ENCODE measurements around the gene TNFSF12. TPM values are rescaled to one million over a fixed set of nuclear protein-coding genes. Genes with fewer than 3 reads are reported as not detected.

The TNFSF12 gene
- total and polyA plus RNA-seq, 12 donors: 3.3 to 134 (median 54.7) TPM

- Histone ChIP-seq H3K27ac (peak overlapping the region; percentile 75 to 97 (median 92)), H3K9me3 (replicated peaks in 1 of 3) (no peaks in the 10 kb centered on the region), H3K36me3 (replicated peaks in 1 of 2) (peaks cover 0 to 23% of the 10 kb centered on the region in 2 donors), H3K4me1 (replicated peaks in 1 of 2) (peaks cover 35 to 58% of the 10 kb centered on the region in 2 donors), H3K4me3 (peak overlapping the region; percentile 28 to 74 (median 57)), H3K27me3 (no peaks in the 10 kb centered on the region)
- 0 to 5% (median 1%) methylated on average over 22 to 32 of the region's 32 CpGs for WGBS, 4 donors
- intact Hi-C loops (cut with DNase I): loop anchor here (2.0 to 10.0 kb wide), 4 partner anchors 44 to 206 kb away; partner anchors contain the start of genes FGF11 (in 1 of the 2), KCTD11 (in 1 of the 2), TMEM102 (in 1 of the 2) and TMEM95 (in 1 of the 2)
- peak; percentile 90 to 97 (median 95) for DNase-seq
- TF ChIP-seq CTCF (IDR thresholded peaks at IDR 0.05) (peak; percentile 70 to 96 (median 92)), POLR2A (IDR thresholded peaks at IDR 0.05) (no peak)
Measured at GRCh38 chr17:7561028-7561575, 12.2 kb downstream of the TNFSF12 start.

DNA sequence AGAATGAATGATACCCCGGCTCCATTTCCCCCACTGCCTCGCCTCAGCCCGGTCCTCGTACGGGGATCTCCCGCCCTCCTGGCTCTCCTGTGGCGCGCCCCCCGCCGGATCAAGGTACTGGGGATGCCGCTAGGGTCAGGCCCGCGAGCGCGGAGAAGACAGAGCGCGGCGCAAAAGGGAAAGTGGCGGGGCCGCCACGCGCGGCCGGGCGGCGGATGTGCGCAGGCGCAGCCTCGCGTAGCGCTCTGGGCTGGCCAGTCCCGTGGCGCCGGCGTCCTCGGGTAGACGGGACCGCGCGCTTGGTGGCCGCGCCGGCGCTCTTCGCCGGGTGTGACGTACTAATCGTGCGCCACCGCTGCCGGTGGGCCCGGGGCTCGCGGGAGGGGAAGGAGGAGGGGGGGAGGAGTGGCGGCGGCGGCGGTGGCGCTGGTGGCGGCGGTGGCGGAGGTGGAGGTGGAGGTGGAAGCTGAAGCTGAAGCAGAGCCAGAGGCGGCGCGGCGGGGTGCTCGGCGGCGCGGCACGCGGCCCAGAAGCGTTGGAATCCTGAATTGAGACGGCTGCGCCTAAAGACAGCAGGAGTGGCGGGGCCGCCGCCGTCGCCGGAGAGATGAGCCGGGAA is 12.8 kb downstream of the TNFSF12 start, which contains the start of gene SENP3:
Gene SENP3 (plus strand): TSS at position 331 of the 619 bp plus-strand sequence. CDS start 1,158 bp downstream, outside the sequence.
- 0 to 2% (median 1%) methylated on average over 11 to 80 of the region's 82 CpGs for WGBS, 4 donors
- intact Hi-C loops (cut with DNase I): loop anchor here (2.0 to 10.0 kb wide), 4 partner anchors 44 to 207 kb away; partner anchors contain the start of genes FGF11 (in 1 of the 2), KCTD11 (in 1 of the 2), TMEM102 (in 1 of the 2) and TMEM95 (in 1 of the 2)
- Histone ChIP-seq H3K27ac (peak within 1 kb of the TSS; percentile 75 to 97 (median 92)), H3K27me3 (no peaks in the 10 kb centered on the region), H3K4me1 (replicated peaks in 1 of 2) (peaks cover 35 to 58% of the 10 kb centered on the region in 2 donors), H3K4me3 (peak within 1 kb of the TSS; percentile 28 to 74 (median 57)), H3K36me3 (replicated peaks in 1 of 2) (peaks cover 0 to 29% of the 10 kb centered on the region in 2 donors), H3K9me3 (replicated peaks in 1 of 3) (no peaks in the 10 kb centered on the region)
- peak; percentile 87 to 94 (median 91) for DNase-seq
- TF ChIP-seq CTCF (IDR thresholded peaks at IDR 0.05) (peak in 1 of 6 experiments; percentile 21), POLR2A (IDR thresholded peaks at IDR 0.05) (peak in 1 of 2 donors; percentile 70)

DNA sequence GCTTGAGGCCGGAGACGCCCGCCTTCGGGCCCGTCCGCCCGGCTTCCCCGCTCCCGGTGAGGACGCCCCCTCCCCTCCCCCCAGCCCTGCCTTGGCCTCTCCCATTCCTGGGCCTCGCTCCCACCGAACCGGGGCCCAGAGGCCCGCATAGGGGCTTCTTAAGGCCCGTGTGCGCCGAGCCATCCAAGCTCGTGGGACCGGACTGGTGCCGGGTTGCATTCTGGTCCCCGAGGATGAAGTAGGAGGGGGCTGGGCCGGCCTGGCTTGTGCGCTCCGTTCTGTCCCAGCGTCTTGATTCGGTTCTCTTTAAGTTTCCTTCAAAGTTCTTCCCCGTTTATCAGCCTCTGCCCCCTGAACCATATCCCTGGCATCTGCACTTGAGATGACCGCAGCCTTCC is 13.3 kb downstream of the TNFSF12 start:
- Histone ChIP-seq H3K4me3 (peak overlapping the region in 3 of 4 donors; percentile 45 to 74 (median 69)), H3K27ac (peak overlapping the region; percentile 39 to 97 (median 92)), H3K9me3 (replicated peaks in 1 of 3) (no peaks in the 10 kb centered on the region), H3K27me3 (no peaks in the 10 kb centered on the region), H3K36me3 (replicated peaks in 1 of 2) (peaks cover 0 to 34% of the 10 kb centered on the region in 2 donors), H3K4me1 (replicated peaks in 1 of 2) (peaks cover 34 to 56% of the 10 kb centered on the region in 2 donors)
- DNase-seq: no peak
- TF ChIP-seq CTCF (IDR thresholded peaks at IDR 0.05) (no peak), POLR2A (IDR thresholded peaks at IDR 0.05) (no peak)
- intact Hi-C loops (cut with DNase I): loop anchor here (5.0 to 10.0 kb wide), 3 partner anchors 45 to 207 kb away; partner anchors contain the start of genes FGF11 (in 1 of the 2), KCTD11 (in 1 of the 2), TMEM102 (in 1 of the 2) and TMEM95 (in 1 of the 2)
- WGBS, 4 donors: 0 to 2% (median 1%) methylated on average over 4 to 28 of the region's 28 CpGs
